UCSD-AML1 (cell line): ENCODE results near the gene HEXIM1.

Source experiments
- DNase-seq: peaks from one replicate; lab custom pipeline; 2025; ENCODE audit not compliant: unreplicated experiment; lab: John Stamatoyannopoulos, UW

HEXIM1 gene

GRCh38 chr17:45168991-45169752 lies 20.9 kb downstream of the HEXIM1 start:
- no peak for DNase-seq

GRCh38 chr17:45170280-45170930 lies 22.1 kb downstream of the HEXIM1 start:
- DNase-seq = no peak

GRCh38 chr17:45170931-45171337 lies 22.7 kb downstream of the HEXIM1 start:
- peak; percentile 57 for DNase-seq

- DNase-seq = peak; percentile 57
Observed at GRCh38 chr17:45171338-45172231, 23.3 kb downstream of the HEXIM1 start.

GRCh38 chr17:45172232-45172540 lies 23.9 kb downstream of the HEXIM1 start:
- no peak for DNase-seq

GRCh38 chr17:45172541-45173286 lies 24.4 kb downstream of the HEXIM1 start:
- peak; percentile 83 for DNase-seq

GRCh38 chr17:45175759-45176115 lies 27.5 kb downstream of the HEXIM1 start:
- no peak for DNase-seq

GRCh38 chr17:45177563-45177962 lies 29.3 kb downstream of the HEXIM1 start:
- DNase-seq = no peak

- no peak for DNase-seq
Observed at GRCh38 chr17:45184144-45184543, 35.9 kb downstream of the HEXIM1 start.

GRCh38 chr17:45186801-45187354 lies 38.6 kb downstream of the HEXIM1 start:
- no peak for DNase-seq

- no peak for DNase-seq
Observed at GRCh38 chr17:45189009-45189408, 40.7 kb downstream of the HEXIM1 start.

- no peak for DNase-seq
Observed at GRCh38 chr17:45190503-45191255, 42.4 kb downstream of the HEXIM1 start.

GRCh38 chr17:45195424-45195823 lies 47.1 kb downstream of the HEXIM1 start:
- no peak for DNase-seq

- DNase-seq = no peak
Observed at GRCh38 chr17:45197108-45197507, 48.8 kb downstream of the HEXIM1 start.

- DNase-seq = peak; percentile 93
Observed at GRCh38 chr17:45197555-45198334, 49.5 kb downstream of the HEXIM1 start.

- DNase-seq = peak; percentile 36
Observed at GRCh38 chr17:45200701-45201100, 52.4 kb downstream of the HEXIM1 start.

GRCh38 chr17:45201457-45201856 lies 53.2 kb downstream of the HEXIM1 start:
- DNase-seq = no peak
